ENCODE data around the gene MSX1.
"Not testable (repeated sequence)": the region's sequence is repeated elsewhere in the genome, so short reads cannot be mapped to it uniquely, and the experiment has no call there.

Gene MSX1

DNA sequence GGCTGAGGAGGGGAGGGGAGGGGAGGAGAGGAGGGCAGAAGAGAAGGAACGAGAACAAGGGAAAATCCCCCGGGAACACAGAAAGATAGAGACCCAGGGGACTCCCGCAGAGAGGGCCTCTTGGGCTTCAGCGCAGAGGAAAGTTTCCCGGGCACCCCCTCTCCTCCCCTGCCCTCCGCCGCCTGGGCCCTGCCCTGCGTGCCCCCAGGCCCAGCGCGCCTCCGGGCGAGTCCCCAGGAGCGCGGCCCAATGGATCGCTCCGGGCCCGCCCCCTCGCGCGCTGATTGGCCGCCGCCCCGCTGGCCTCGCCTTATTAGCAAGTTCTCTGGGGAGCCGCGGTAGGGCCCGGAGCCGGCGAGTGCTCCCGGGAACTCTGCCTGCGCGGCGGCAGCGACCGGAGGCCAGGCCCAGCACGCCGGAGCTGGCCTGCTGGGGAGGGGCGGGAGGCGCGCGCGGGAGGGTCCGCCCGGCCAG, at the start of gene MSX1:
MSX1 (plus strand) TSS at position 341 of the 474 bp plus-strand sequence. CDS start 235 bp downstream, outside the sequence.
- DNase-seq: no peak

DNA sequence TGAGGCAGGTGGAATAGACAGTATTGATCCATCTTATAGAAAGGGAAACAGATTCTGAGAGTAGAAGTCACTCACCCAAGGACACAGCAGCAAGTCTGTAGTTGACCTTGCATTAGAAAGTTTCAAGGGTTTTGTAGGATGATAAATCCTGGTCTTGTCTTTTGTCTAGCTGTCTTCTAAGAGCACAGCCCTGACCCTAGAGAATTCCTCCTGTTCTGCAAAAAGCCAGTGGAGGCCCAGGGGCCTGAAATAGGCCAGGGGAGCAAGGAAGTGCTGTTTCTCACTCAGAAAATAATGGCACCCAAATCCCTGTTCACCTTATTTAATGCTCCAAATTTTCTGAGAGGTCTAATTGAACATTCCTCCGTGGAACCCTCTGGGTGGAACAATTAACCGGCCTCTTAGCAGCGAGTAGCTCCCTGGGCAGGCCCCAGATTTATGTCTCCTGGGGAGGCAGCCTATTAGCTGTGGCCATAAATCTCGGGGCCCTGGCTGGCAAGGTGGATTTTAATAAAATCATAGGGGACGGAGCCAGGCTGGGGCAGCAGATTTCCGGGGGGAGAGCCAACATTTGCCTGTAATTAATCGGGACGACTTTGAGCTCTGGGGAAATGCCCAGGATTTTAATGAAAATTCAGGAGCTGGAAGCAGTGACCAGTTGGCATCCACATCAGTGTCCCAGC, 49.2 kb upstream of the MSX1 start:
- no peak for DNase-seq

DNA sequence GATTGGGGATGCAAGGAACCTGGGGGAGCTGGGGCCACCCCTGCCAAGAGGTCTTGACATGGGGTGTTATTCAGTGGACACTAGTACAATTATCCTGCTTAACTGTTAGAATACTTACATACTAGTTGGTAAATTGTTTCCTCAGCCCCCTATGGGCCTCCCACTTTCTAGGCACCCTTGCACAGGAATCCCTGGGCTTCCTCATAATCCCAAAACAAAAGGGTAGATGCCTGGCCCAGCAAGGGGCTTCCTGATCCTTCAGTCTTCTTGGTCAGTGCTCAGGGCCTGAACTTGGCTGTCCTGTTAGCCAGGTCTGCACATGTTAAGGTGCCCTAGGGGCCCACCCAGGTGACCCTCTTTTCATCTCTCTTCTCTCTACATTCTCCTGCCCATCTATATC, 48.7 kb upstream of the MSX1 start:
- DNase-seq: no peak

DNA sequence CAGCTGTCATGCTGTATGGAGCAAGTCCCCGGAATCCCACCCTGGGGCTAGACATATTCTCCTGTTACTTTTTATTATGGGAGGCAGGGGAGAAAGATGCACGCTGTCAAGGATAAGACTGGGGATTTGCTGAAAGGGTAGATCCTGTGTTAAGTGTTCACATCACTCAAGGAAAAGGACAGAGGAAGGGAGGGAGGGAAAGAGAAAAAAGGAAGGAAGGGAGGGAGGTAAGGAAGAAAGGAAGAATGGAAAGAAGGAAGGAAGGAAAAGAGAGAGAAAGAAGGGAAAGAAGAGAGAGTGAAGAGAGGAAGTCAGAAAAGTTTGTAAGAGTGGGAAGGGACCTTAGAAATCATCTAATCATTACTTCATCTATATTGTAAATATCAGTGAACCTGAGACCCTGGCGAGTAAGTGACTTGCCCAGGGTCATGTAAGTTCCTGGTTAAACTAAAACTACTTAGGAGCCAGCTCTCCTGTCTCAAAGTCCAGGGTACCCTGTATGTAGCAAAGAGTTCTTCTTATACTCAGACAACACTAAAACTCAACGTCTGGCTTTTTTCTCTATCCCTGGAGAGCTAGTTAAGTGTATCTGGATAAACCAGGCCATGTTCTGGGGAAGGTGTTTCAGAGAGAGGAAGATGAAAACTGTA, 47.2 kb upstream of the MSX1 start:
- no peak for DNase-seq

DNA sequence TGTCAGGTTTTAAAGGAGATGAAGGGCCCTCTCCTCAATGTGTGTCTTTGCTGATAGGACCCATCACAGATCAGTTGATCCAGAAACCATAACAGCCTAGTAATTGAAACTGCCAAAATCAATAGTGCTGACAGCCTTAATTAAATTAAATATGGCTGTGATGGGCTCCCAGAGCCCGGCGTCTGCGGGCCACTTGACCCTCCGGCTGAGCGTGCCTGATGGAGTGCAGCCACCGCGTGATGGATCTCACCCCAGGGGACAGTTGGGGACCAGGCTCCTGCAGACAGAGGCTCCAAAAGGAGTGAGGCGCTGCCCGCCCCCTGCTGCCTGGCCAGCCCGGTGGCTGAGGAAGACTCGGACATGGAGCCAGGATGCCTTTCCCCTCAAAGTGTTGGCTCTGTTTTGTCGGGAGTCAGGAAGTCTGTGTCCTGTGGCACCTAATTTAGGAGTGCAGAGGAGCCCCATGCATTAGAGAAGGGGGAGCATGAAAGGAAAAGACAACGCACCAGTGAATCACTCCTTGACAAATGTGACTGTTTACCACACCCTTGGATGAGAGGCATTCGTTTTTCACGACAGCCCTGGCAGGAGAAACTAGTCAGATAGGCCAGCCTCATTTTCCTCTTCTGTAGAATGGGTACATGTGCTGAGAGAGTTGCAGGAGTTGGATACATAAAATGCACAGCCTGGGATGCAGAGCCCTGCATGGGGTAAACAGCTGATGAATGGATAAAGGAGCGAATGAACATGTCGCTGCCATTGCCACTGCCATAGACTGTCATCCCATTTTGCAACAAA, 40.9 kb upstream of the MSX1 start:
- DNase-seq: no peak

DNA sequence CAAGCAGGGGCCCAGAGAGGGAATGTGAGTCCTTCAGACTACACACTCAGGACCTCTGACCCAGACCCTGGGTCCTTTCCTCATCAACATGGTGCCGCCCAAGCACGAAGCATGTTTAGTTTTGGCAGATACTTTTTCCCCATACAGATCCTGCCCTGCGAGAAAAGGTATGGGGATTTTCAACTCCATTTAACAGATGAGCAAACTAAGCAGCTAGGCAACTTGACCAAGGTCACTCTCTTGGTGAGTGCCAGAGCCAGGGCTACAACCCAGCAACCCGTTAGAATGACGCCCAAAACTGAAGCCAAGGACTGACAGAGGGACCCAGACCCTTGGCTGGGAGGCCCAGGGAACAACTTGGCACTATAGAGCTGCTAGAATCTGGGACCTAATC, 40.3 kb upstream of the MSX1 start:
- DNase-seq: no peak

DNA sequence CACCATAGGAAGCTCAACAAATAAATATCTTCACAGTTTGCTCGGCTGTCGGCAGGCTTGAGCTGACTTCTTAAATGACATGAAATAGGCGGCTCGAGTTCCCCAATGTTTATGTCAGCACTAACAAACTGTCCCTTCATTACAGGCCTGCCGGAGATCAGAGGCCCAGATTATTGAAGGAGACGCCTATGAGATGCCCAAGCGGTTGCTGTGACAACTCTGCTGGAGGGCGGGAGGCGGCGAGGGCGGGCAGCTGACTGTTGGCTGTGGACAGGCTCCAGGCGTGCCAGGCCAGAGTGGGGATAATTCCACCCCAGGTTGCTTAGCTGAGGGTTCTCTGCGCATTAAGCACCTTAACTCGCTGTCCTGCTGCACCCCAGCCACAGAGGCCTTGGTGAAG, 39.2 kb upstream of the MSX1 start:
- DNase-seq: no peak

DNA sequence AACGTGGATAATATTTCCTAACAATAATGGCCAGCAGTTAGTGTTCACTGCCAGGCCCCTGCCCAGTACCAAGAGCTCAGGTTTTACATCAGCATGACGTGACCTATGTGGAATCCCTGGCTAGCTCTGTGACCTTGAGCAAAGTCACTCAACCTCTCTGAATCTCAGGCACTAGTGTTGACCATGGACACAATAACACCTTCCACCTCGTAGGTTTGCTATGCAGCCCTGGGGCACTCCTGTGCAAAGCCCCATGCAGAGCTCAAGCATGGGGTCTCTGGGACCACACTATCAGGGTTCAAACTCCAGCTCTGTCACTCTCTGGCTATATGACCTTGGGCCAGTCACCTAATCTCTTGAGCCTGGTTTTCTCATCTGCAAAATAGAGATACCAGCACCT, 38.7 kb upstream of the MSX1 start:
- DNase-seq: no peak

DNA sequence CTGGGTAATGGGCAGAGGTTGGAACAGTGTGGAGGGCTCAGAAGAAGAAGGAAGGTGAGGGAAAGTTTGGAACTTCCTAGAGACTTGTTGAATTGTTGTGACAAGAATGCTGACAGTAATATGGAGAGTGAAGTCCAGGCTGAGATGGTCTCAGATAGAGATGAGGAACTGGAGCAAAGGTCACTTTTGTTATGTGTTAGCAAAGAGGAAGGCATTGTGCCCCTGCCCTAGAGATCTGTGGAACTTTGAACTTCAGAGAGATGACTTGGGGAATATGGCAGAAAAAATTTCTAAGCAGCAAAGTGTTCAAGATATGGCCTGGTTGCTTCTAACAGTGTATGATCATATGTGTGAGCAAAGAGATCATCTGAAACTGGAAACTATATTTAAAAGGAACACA, 37.9 kb upstream of the MSX1 start:
- DNase-seq: no peak

DNA sequence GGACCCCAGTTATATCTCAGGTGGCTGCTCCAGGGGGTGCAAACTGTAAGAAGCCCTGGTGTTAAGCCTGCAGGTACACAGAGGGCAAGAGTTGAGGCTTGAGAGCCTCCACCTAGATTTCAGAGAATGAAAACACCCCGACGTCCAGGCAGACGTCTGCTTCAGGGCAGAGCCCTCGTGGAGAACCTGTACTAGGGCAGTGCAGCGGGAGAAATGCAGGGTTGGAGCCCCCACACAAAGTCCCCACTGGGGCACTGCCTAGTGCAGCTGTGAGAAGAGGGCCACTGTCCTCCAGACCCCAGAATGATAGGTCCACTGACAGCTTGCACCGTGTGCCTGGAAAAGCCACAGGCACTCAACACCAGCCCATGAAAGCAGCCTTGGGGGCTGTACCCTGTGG, 37.2 kb upstream of the MSX1 start:
- not testable (repeated sequence) for DNase-seq

DNA sequence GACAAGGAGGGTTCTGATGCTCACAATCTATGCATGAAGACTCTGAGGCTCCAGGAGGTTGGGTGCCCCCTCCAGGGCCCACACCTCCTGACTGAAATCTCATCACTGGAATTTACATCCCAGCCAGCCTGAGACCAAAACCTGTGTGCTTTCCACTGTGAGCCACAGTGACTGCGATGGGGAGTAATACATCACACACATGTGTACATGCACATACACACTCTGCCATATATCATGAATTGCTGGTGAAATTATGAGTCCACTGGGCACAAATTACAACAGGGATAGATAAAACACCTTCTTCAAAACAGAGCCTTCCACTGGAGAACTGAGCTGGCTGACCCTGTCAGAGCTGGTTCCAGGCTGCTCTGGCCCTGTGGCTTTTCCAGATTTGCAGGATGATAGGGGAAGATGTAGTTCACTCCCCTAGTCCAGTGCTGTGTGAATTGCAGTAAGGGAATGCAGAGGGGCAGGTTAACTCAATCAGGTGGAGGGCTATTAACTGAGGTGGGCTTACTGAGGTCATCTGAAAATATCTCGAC, 35.8 kb upstream of the MSX1 start:
- no peak for DNase-seq

DNA sequence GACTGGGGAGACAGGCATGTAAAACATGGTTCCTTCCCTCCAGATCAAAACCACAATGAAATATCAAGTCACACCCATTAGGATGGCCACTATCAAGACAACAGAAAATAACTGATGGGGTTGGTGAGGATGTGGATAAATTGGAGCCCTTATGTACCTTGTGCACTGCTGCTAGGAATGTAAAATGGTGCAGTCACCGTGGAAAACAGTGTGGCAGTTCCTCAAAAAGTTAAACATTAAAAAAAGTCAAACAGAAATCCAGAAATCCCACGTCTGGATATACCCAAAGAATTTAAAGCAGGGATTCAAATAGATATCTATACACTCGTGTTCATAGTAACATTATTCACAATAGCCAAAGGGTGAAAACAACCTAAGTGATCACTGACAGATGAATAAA, 35.2 kb upstream of the MSX1 start:
- DNase-seq: no peak

DNA sequence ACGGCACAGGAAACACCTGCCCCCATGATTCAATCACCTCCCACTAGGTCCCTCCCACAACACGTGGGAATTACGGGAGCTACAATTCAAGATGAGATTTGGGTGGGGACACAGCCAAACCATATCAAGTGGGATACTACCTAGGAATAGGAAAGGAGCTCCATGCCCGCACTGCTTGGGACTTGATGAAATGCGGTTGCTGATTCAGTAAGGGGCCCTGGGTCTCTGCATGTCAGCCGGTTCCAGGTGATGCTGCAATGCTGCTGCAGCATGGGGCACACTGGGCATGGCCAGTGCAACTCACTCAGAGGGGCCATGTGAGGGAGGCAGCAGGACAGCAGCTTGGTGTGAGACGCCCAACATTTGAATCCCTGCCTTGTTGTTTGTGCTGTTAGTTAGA, 34.0 kb upstream of the MSX1 start:
- no peak for DNase-seq

DNA sequence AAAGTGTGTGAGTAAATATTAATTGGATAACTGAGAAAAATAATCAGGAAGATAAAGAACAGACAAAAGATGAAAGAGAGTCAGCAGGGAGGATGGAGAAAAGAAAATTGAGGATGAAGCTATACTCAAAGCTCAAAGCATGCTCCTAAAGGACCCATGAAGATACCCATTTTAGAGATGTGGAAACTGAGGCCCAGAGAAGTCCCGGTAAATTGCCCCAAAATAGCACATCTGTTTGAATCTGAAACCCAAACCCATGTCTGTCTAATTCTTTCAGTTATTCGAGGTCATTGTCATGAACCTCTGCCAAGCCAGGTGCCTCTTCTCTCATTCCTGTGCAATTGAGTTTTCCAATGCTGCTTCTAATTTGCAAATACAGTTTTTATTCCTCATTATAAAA, 29.6 kb upstream of the MSX1 start:
- DNase-seq: no peak

DNA sequence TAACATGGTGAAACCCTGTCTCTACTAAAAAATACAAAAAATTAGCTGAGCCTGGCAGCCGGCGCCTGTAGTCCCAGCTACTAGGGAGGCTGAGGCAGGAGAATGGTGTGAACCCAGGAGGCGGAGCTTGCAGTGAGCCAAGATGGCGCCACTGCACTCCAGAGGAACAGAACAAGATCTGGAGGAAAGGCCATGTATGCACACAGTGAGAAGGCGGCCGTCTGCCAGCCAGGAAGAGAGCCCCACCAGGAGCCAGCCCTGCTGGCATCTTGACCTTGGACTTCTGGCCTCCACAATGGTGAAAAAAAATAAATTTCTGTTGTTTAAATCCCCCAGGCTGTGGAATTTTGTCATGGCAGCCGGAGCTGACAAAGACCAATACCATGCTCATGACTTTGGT, 28.2 kb upstream of the MSX1 start:
- DNase-seq: no peak

DNA sequence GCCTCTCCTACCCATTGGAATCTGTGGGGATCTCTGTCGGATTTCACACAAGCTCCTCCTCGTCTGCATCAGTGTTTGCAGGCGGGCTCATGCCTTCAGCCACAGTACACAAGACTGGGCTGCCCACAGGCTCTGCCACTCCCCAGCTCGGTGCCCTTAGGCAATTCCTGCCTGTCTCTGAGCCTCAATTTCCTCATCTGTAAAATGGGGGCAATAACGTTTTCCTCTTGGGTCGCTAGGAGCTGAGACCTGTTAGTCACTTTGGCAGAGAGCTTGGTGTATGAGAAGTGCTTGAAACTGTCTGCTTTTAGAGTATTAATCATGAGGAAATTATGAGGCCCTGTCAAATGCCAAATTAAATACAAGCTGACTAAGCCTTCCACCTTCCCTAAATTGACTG, 27.6 kb upstream of the MSX1 start:
- no peak for DNase-seq

DNA sequence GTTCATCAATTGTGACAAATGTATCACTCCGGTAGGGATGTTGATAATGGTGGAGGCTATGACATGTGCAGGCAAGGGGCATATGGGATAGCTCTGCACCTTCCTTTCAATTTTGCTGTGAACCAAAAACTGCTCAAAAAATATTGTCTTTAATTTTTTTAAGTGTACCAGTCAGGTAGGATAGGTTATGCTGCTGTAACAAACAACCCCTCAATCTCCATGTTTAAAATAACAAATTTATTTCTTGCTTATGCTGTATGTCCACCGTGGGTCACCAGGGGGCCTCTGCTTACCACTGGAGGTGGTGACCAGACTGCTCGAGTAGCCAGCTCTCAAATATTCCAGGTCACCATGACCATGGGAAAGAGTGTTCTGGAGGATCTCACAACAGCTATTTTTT, 23.4 kb upstream of the MSX1 start:
- no peak for DNase-seq

DNA sequence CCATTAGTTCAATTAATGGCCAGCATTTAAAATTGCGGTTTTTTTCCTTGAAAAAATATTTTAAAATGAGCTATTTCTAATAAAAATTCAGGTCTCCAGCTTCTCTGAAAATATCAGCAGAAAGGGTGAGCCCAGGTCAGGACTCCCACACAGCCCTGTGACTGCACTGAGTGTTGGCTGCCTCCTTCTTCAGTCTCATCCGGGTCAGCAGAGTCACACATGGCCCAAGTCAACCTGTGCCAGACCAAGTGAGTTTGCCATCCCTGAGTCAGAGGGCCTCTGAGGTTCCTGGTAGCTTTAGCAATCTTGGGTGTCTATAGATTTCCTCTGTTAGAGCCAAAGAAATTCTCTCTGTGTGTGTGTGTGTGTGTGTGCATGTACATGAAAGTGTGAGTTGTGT, 22.1 kb upstream of the MSX1 start:
- no peak for DNase-seq

DNA sequence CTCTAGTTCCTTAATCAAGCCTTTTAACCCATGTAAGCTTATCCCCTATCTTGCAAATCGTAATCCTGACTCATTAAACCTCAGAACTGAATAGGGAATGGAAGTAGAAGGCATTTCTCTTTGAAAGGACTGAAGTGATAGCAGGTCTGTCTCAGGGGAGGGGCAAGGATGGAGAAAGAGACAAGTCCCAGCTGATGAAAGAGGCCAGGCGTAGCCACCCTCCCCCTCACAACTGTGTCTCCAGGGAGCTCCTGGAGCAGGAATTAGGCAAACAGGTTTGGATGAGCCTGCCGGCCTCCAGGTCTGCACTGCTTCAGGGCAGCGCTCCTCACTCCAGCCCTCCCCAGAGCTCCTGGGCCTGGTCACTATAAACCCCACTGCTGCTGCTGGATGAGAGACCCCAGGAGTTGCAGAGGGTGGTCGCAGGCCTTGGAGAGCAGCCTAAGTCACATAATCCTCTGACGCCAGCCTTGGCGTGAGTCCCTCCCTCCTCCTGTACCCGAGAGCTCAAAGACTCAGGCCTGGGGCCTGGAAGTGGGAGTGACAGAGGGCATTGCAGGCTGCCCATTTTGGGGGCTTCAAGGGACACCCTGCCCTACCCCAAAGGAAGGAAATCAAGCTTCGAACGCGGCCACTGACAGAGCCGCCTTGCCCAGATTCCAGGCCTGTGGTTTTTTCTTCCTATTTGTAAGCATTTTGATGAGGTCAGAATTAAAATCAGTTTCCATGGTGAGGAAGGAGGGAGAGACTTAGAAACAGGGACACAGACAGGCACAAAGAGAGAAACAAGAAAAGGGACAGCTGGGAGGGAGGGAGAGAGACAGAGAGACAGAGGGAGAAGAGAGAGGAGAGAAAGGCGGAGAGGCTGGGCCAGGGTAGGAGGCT, 21.2 kb upstream of the MSX1 start:
- DNase-seq: no peak

DNA sequence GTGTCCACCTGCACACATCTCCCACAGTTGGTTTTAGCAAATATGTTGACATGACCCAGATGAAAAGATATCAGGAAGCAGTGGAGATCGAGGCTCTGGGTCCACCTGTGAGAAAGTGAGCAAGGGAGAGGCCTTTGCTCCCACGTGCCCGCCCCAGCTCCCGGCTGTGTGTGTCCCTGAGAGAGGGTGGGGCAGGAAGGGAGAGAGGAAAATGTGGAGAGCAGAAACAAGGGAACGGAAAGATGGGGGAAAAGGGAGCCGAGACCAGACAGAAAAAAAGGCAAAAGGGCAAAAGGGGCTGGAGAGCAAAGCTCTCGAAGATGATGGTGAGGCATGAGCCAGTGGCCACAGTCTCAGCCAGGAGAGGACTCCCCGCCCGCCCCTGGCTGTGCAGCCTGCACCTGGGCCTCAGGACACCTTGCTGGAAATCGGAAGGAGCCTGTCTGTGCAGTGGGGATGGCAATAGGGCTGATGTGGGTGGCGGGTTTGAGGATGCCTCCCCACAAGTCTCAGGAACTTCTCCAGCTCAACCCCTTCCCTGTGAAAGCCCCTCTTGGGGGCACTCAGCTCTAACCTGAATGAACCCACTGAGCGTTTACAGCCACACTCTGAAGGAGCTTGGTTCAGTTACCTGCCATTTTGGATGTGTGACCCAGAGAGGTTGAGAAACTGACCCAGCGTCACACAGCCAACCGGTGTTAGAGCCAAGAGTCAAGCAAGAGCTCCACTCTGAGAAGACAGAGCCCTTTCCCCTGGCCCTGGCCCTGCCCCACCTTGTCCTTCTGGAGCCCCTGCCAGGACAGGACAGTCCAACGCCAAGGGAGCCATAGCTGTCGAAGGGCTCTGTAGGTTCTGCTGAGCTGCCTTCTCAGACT, 20.3 kb upstream of the MSX1 start:
- no peak for DNase-seq

DNA sequence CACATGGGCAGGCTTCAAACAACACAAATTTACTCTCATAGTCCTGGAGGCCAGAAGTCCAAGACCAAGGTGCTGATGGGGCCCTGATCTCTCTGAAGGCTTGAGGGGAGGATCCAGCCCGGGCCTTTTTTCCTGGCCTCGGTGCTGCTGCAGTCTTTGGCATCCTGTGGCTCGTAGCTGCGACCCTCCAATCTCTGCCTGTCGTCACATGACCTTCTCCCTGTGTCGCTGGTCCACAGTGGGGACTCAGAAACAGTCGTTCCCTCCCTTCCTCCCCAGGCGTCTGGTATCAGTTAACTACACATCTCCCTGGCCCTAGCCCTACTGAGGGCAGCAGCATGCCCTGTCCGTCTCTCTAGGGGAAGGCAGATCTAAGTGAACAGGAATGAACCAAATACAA, 19.1 kb upstream of the MSX1 start:
- no peak for DNase-seq

DNA sequence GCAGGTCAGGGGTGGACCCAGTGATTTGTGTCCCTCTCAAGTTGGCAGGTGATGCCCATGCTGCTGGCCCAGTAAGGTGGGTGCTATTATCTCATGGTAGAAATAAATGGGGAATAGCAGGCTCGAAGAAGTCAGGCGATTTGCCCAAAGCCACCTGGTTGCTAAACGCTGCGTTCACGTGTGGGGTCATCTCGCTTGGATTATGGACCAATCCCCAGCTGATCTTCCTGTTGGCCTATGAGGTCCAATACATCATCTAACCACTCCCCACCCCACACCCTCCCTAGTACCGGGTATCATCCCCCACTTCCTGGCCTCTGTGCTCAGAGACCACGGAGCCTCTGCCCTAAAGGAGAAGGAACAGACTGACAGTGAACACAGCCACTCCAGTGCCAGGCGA, 18.3 kb upstream of the MSX1 start:
- DNase-seq: no peak
